GM23338 (cell line): ENCODE measurements around the gene SYT13. TPM values are rescaled to one million over a fixed set of nuclear protein-coding genes. Genes with fewer than 3 reads are reported as not detected.

Source experiments
- ATAC-seq: fragments of 200-7000 bp; cut with Tn5 transposase; 3 replicates; pipeline ENCODE4 v1.9.1; 2020
- DNase-seq: peaks from one replicate; pipeline ENCODE4 v3.0.0-alpha.2; 2015; ENCODE audit warnings: low spot score
- H2AFZ ChIP-seq: fragments of 200-600 bp; sonication (generic); 2 replicates; pipeline ENCODE4 v1.8.0; 2016; ENCODE audit warnings: antibody characterized with exemption, mild to moderate bottlenecking, moderate library complexity
- H3F3A ChIP-seq: fragments of 200-600 bp; sonication (generic); replicated peaks from 2 replicates; pipeline ENCODE4 v1.8.0; 2017; ENCODE audit warnings: antibody characterized with exemption, mixed run types, low read depth
- H3K27ac ChIP-seq: fragments of 200-600 bp; sonication (generic); 2 replicates; pipeline ENCODE4 v1.6.1; 2016; ENCODE audit warnings: low read depth
- H3K27me3 ChIP-seq: fragments of 200-600 bp; sonication (generic); 2 replicates; pipeline ENCODE4 v1.8.0; 2016; ENCODE audit warnings: mild to moderate bottlenecking, mixed run types, moderate library complexity; ENCODE audit not compliant: insufficient read depth
- H3K36me3 ChIP-seq: fragments of 200-600 bp; sonication (generic); 2 replicates; pipeline ENCODE4 v1.8.0; 2016; ENCODE audit warnings: mild to moderate bottlenecking; ENCODE audit not compliant: insufficient read depth
- H3K4me1 ChIP-seq: fragments of 200-600 bp; sonication (generic); 2 replicates; pipeline ENCODE4 v1.8.0; 2016; ENCODE audit warnings: mild to moderate bottlenecking, moderate library complexity; ENCODE audit not compliant: insufficient read depth
- H3K4me2 ChIP-seq: fragments of 200-600 bp; sonication (generic); 2 replicates; pipeline ENCODE4 v1.7.1; 2017; ENCODE audit warnings: mixed run types
- H3K4me3 ChIP-seq: fragments of 200-600 bp; sonication (generic); 2 replicates; pipeline ENCODE4 v1.6.1; 2016; ENCODE audit warnings: mixed run types
- H3K79me2 ChIP-seq: fragments of 200-600 bp; sonication (generic); replicated peaks from 2 replicates; pipeline ENCODE4 v1.8.0; 2017; ENCODE audit warnings: mild to moderate bottlenecking; ENCODE audit not compliant: insufficient read depth
- H3K9me2 ChIP-seq: fragments of 200-600 bp; sonication (generic); 2 replicates; pipeline ENCODE4 v1.8.0; 2017; ENCODE audit not compliant: insufficient read depth
- H4K20me1 ChIP-seq: fragments of 200-600 bp; sonication (generic); replicated peaks from 2 replicates; pipeline ENCODE4 v1.8.0; 2017; ENCODE audit warnings: mild to moderate bottlenecking; ENCODE audit not compliant: insufficient read depth
- H3K27ac Mint-ChIP-seq: 2 replicates; pipeline ENCODE4 v1.8.0; 2020; ENCODE audit warnings: inconsistent platforms, mild to moderate bottlenecking, moderate library complexity, mixed read lengths
- H3K27me3 Mint-ChIP-seq: 3 replicates; pipeline ENCODE4 v1.8.0; 2022; ENCODE audit warnings: low read depth, mild to moderate bottlenecking, moderate library complexity, mixed read lengths, inconsistent platforms; ENCODE audit not compliant: insufficient read depth, poor library complexity
- H3K36me3 Mint-ChIP-seq: 3 replicates; pipeline ENCODE4 v1.8.0; 2021; ENCODE audit warnings: low read depth, mild to moderate bottlenecking, inconsistent platforms, moderate library complexity, mixed read lengths
- H3K4me1 Mint-ChIP-seq: 3 replicates; pipeline ENCODE4 v1.8.0; 2020; ENCODE audit warnings: mild to moderate bottlenecking, inconsistent platforms, mixed read lengths
- H3K4me3 Mint-ChIP-seq: 3 replicates; pipeline ENCODE4 v1.8.0; 2021; ENCODE audit warnings: moderate library complexity, mild to moderate bottlenecking, inconsistent platforms, mixed read lengths
- H3K9me3 Mint-ChIP-seq: 3 replicates; pipeline ENCODE4 v1.8.0; 2020; ENCODE audit warnings: moderate library complexity, mild to moderate bottlenecking, inconsistent platforms, mixed read lengths
- CREB1 ChIP-seq: fragments of 250-450 bp; sonication (Bioruptor Pico); IDR thresholded peaks from 2 replicates; pipeline ENCODE4 v1.5.0; 2020; ENCODE audit warnings: low read depth, mild to moderate bottlenecking, moderate library complexity
- ETS1 ChIP-seq: IDR thresholded peaks from 2 replicates; pipeline ENCODE4 v1.6.1; 2016; ENCODE audit warnings: antibody characterized with exemption
- EZH2 ChIP-seq: fragments of 200-600 bp; sonication (generic); IDR thresholded peaks from one replicate; pipeline ENCODE4 v1.8.0; 2017; ENCODE audit warnings: antibody characterized with exemption, mild to moderate bottlenecking, low read depth; ENCODE audit not compliant: unreplicated experiment
- NANOG ChIP-seq: IDR thresholded peaks from 2 replicates; pipeline ENCODE4 v1.6.1; 2016; ENCODE audit warnings: antibody characterized with exemption, borderline replicate concordance
- POLR2AphosphoS5 ChIP-seq: IDR thresholded peaks from 2 replicates; pipeline ENCODE4 v1.6.1; 2016; ENCODE audit warnings: antibody characterized with exemption, low read depth
- ZNF114 ChIP-seq: fragments of 250-450 bp; sonication (Bioruptor Pico); IDR thresholded peaks from 2 replicates; pipeline ENCODE4 v1.5.0; 2020; ENCODE audit warnings: mild to moderate bottlenecking, moderate library complexity
- ZNF331 ChIP-seq: fragments of 250-450 bp; sonication (Bioruptor Pico); IDR thresholded peaks from 2 replicates; pipeline ENCODE4 v1.5.0; 2020; ENCODE audit warnings: low read depth, mild to moderate bottlenecking, moderate library complexity
- ZNF462 ChIP-seq: fragments of 250-450 bp; sonication (Bioruptor Pico); IDR thresholded peaks from 2 replicates; pipeline ENCODE4 v1.5.0; 2020; ENCODE audit warnings: mild to moderate bottlenecking, moderate library complexity
- polyA plus RNA-seq: library from polyadenylated mRNA; unstranded; fragments of >200 nt; fragmentation: Nextera tagmentation; extraction: Ambion mirVana; gene quantifications from 2 replicates; pipeline ENCODE4 v1.2.1, GENCODE V29; 2016
- total RNA-seq: library from RNA; depleted of rRNA; stranded (reverse); fragments of >200 nt; shearing (Covaris generic); gene quantifications from 2 replicates; pipeline ENCODE4 v1.2.3, GENCODE V29; 2014

The SYT13 gene
- total and polyA plus RNA-seq, 2 experiments from 2014 or later, result 3.4 to 16.3 TPM

GRCh38 chr11:45275828-45276227 lies 10.3 kb downstream of the SYT13 start:
- H3K27me3 ChIP-seq, result no peaks in the 10 kb centered on the region
- no peaks in the 10 kb centered on the region for H3K4me1 ChIP-seq
- Mint-ChIP-seq H3K36me3 (peaks cover 19% of the 10 kb centered on the region), H3K27me3 (peaks cover 2% of the 10 kb centered on the region), H3K4me1 (0 out of 3 replicates have a peak, but pooled peaks cover 3% of the 10 kb centered on the region), H3K27ac (no peak overlapping the region), H3K9me3 (peaks cover 19% of the 10 kb centered on the region), H3K4me3 (no peak overlapping the region)
- no peak overlapping the region for H2AFZ ChIP-seq
- no peaks in the 10 kb centered on the region for H3K36me3 ChIP-seq
- no peak overlapping the region for H3K4me3 ChIP-seq
- H3K9me2 ChIP-seq, result no peaks in the 10 kb centered on the region
- DNase-seq (no peak), ATAC-seq (no peak)
- H4K20me1 ChIP-seq, result no peaks in the 10 kb centered on the region; the same call in 1 of the 2 replicates
- H3K4me2 ChIP-seq, result no peak overlapping the region
- no peak overlapping the region for H3K27ac ChIP-seq
- TF ChIP-seq POLR2AphosphoS5 (no peak), CREB1 (CRISPR knock-in tag) (no peak), NANOG (no peak), ZNF331 (CRISPR knock-in tag) (no peak), EZH2 (no peak), ZNF462 (CRISPR knock-in tag) (no peak)
- no peaks in the 10 kb centered on the region for H3K79me2 ChIP-seq
- 0 out of 2 replicates have a peak, but pooled peaks cover 2% of the 10 kb centered on the region for H3F3A ChIP-seq

- no peak overlapping the region for H3K27ac ChIP-seq
- H3K4me3 ChIP-seq, result no peak overlapping the region
- H3K36me3 ChIP-seq, result no peaks in the 10 kb centered on the region
- Mint-ChIP-seq H3K4me1 (0 out of 3 replicates have a peak, but pooled peaks cover 3% of the 10 kb centered on the region), H3K27me3 (no peaks in the 10 kb centered on the region), H3K4me3 (no peak overlapping the region), H3K36me3 (peaks cover 5% of the 10 kb centered on the region; the same call in 2 of the 3 replicates), H3K9me3 (peaks cover 5% of the 10 kb centered on the region; the same call in 1 of the 3 replicates), H3K27ac (no peak overlapping the region)
- no peak for DNase-seq
- H2AFZ ChIP-seq, result no peak overlapping the region
- ATAC-seq, result no peak
- H3K79me2 ChIP-seq, result no peaks in the 10 kb centered on the region
- H4K20me1 ChIP-seq, result no peaks in the 10 kb centered on the region; the same call in 1 of the 2 replicates
- H3K9me2 ChIP-seq, result no peaks in the 10 kb centered on the region
- H3K27me3 ChIP-seq, result no peaks in the 10 kb centered on the region
- H3K4me1 ChIP-seq, result no peaks in the 10 kb centered on the region
- 0 out of 2 replicates have a peak, but pooled peaks cover 2% of the 10 kb centered on the region for H3F3A ChIP-seq
- H3K4me2 ChIP-seq, result no peak overlapping the region
- no peak for TF ChIP-seq ZNF114
- no peak for TF ChIP-seq ETS1
- TF ChIP-seq POLR2AphosphoS5, result no peak
- TF ChIP-seq ZNF331 (CRISPR knock-in tag), result no peak
Measured at GRCh38 chr11:45274206-45274605, 11.9 kb downstream of the SYT13 start.
